ENCODE data around the gene FRMD1.

Gene FRMD1

DNA sequence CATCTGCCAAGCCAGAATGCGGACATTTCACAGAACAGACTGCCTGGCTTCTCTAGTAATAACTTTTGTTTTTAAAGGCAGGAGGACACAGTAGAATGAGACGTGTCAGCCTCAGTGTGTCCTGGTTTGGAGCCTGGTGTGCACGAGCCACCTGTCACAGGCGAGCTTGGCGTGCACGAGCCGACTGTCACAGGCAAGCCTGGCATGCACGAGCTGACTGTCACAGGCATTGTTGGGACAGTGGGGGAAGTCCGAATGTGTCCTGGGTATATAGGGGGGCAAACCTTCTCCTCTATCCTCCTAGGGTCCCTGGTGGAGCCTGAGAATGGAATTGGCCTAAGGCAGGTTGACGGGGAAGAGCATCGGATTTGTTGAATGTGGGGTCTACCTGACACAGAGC, 74.1 kb downstream of the FRMD1 start:
- DNase-seq (ENCODE audit: low spot score): no peak

DNA sequence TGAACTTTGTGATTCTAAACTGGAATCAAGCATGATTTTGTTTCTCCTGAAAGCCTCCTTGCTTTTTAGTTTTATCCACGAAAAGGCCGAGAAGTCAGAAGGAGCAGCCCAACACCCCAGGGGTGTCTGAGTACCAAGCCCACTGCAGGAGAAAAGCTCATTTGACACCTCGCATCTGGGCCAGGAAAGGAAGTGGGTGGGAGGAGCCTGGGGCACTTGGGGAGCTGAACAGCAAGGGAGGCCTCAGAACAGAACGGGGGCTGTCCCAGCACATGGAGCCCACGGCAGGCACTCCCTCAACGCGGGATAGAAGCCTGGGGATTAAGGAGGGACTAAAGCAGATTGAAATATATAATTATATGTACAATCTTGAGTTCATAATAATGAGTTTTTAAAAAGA, 75.0 kb downstream of the FRMD1 start:
- no peak for DNase-seq (ENCODE audit: low spot score)

Data from AG08396 (cell line).